Measurements from ENCODE around the gene RGPD5.
"Not testable (repeated sequence)": the region's sequence is repeated elsewhere in the genome, so short reads cannot be mapped to it uniquely, and the experiment has no call there.

- TF ChIP-seq, protein P1, sequence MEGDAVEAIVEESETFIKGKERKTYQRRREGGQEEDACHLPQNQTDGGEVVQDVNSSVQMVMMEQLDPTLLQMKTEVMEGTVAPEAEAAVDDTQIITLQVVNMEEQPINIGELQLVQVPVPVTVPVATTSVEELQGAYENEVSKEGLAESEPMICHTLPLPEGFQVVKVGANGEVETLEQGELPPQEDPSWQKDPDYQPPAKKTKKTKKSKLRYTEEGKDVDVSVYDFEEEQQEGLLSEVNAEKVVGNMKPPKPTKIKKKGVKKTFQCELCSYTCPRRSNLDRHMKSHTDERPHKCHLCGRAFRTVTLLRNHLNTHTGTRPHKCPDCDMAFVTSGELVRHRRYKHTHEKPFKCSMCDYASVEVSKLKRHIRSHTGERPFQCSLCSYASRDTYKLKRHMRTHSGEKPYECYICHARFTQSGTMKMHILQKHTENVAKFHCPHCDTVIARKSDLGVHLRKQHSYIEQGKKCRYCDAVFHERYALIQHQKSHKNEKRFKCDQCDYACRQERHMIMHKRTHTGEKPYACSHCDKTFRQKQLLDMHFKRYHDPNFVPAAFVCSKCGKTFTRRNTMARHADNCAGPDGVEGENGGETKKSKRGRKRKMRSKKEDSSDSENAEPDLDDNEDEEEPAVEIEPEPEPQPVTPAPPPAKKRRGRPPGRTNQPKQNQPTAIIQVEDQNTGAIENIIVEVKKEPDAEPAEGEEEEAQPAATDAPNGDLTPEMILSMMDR (IDR thresholded peaks at IDR 0.05) = not testable (repeated sequence)
- TF ChIP-seq POLR2AphosphoS2 (conservative IDR thresholded peaks at IDR 0.05; ENCODE audit: low read length); EHMT2 (IDR thresholded peaks at IDR 0.05; ENCODE audit: low read depth); REST (IDR thresholded peaks at IDR 0.05); POLR2A (IDR thresholded peaks at IDR 0.05; ENCODE audit: low read length); JUN (IDR thresholded peaks at IDR 0.05): not testable (repeated sequence)
- TF ChIP-seq, protein P2, sequence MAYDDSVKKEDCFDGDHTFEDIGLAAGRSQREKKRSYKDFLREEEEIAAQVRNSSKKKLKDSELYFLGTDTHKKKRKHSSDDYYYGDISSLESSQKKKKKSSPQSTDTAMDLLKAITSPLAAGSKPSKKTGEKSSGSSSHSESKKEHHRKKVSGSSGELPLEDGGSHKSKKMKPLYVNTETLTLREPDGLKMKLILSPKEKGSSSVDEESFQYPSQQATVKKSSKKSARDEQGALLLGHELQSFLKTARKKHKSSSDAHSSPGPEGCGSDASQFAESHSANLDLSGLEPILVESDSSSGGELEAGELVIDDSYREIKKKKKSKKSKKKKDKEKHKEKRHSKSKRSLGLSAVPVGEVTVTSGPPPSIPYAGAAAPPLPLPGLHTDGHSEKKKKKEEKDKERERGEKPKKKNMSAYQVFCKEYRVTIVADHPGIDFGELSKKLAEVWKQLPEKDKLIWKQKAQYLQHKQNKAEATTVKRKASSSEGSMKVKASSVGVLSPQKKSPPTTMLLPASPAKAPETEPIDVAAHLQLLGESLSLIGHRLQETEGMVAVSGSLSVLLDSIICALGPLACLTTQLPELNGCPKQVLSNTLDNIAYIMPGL (CRISPR knock-in tag; IDR thresholded peaks at IDR 0.05; ENCODE audit: borderline replicate concordance) = not testable (repeated sequence)
Measured at GRCh38 chr2:109792659-109793058, 1.4 kb upstream of the RGPD5 start.
